Mesendoderm (in vitro differentiated cells): ENCODE results near the gene TRPM3.

Source experiments
- DNase-seq: peaks from one replicate; pipeline ENCODE4 v3.0.0; 2013
- H2AK5ac ChIP-seq: 2 replicates; pipeline ENCODE4 v1.6.1; 2013; ENCODE audit warnings: low read length, inconsistent platforms
- H2BK120ac ChIP-seq: 2 replicates; pipeline ENCODE4 v1.6.1; 2013; ENCODE audit warnings: low read depth, mild to moderate bottlenecking, low read length, moderate library complexity, mixed read lengths
- H2BK15ac ChIP-seq: replicated peaks from 2 replicates; pipeline ENCODE4 v1.6.1; 2013; ENCODE audit warnings: low read depth, mild to moderate bottlenecking, moderate library complexity
- H2BK5ac ChIP-seq: 2 replicates; pipeline ENCODE4 v1.6.1; 2013; ENCODE audit warnings: low read length, inconsistent platforms
- H3K18ac ChIP-seq: 2 replicates; pipeline ENCODE4 v1.6.1; 2013; ENCODE audit warnings: mild to moderate bottlenecking, low read length, mixed read lengths
- H3K23ac ChIP-seq: one replicate; pipeline ENCODE4 v1.6.1; 2013; ENCODE audit warnings: low read length
- H3K27ac ChIP-seq: 2 replicates; pipeline ENCODE4 v1.5.1; 2013; ENCODE audit warnings: low read depth, mild to moderate bottlenecking, inconsistent platforms, low read length, moderate library complexity
- H3K27me3 ChIP-seq: 2 replicates; pipeline ENCODE4 v1.6.1; 2013; ENCODE audit warnings: low read length, control low read depth, mild to moderate bottlenecking, inconsistent platforms; ENCODE audit not compliant: insufficient read depth, poor library complexity
- H3K36me3 ChIP-seq: 2 replicates; pipeline ENCODE4 v1.6.1; 2013; ENCODE audit warnings: low read length, inconsistent platforms; ENCODE audit not compliant: control insufficient read depth, insufficient read depth
- H3K4ac ChIP-seq: one replicate; pipeline ENCODE4 v1.6.1; 2013; ENCODE audit warnings: low read depth, mild to moderate bottlenecking, low read length, moderate library complexity
- H3K4me1 ChIP-seq: 2 replicates; pipeline ENCODE4 v1.6.1; 2013; ENCODE audit warnings: low read depth, low read length, inconsistent platforms; ENCODE audit not compliant: control insufficient read depth
- H3K4me2 ChIP-seq: 2 replicates; pipeline ENCODE4 v1.6.1; 2013; ENCODE audit warnings: low read length
- H3K4me3 ChIP-seq: 2 replicates; pipeline ENCODE4 v1.5.1; 2013; ENCODE audit warnings: mild to moderate bottlenecking, low read length
- H3K56ac ChIP-seq: one replicate; pipeline ENCODE4 v1.6.1; 2013; ENCODE audit warnings: low read length
- H3K79me1 ChIP-seq: 2 replicates; pipeline ENCODE4 v1.6.1; 2013; ENCODE audit warnings: low read length, inconsistent platforms
- H3K79me2 ChIP-seq: 2 replicates; pipeline ENCODE4 v1.6.1; 2013; ENCODE audit warnings: mild to moderate bottlenecking, low read length; ENCODE audit not compliant: control insufficient read depth, insufficient read depth
- H3K9ac ChIP-seq: 2 replicates; pipeline ENCODE4 v1.6.1; 2013; ENCODE audit warnings: low read length, inconsistent platforms
- H4K5ac ChIP-seq: one replicate; pipeline ENCODE4 v1.6.1; 2013; ENCODE audit warnings: low read length
- H4K8ac ChIP-seq: one replicate; pipeline ENCODE4 v1.6.1; 2013; ENCODE audit warnings: low read depth, mild to moderate bottlenecking, control low read depth, low read length, moderate library complexity
- WGBS: extraction: QIAGEN DNeasy Blood & Tissue Kit; methylation state at CpG from one replicate; pipeline ENCODE4 v1.1.7; 2013; ENCODE audit warnings: low lambda C conversion rate, missing lambda C conversion rate; ENCODE audit not compliant: insufficient coverage; ENCODE audit errors: extremely low coverage; 5-methylcytosine and 5-hydroxymethylcytosine counted together

Gene TRPM3

DNA sequence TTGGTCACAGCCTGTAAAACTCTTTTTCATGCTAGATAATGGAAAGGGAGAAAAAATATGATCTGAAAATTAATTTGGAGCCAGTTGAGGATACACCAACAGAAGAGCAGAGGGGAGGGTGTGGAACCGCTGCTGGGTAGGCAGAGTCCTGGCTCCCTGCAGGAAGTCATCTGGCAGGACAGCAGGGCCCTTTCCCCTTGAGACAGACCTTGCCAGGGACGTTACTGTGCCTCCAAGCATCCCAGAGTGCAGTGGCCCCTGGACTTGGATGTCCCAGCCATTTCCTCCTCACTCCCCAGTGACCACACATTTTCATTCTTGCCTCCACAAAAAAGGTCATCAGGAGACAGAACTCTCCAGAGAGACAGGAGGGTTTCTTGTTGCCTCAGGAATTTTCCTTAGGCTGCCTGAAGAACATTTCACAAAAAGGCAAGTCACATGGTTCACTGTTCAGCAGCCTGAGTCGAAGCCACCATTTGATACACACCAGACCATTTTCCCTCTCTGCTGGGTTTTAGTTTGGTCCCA lies 5.9 kb downstream of the TRPM3 start:
- Histone ChIP-seq H3K9ac (no peak overlapping the region), H3K27me3 (no peaks in the 10 kb centered on the region), H4K8ac (no peak overlapping the region), H4K5ac (no peak overlapping the region), H3K4ac (no peak overlapping the region), H3K18ac (no peak overlapping the region), H3K4me2 (no peak overlapping the region), H3K79me1 (no peaks in the 10 kb centered on the region), H3K36me3 (no peaks in the 10 kb centered on the region), H3K23ac (no peak overlapping the region), H3K27ac (no peak overlapping the region), H2BK5ac (no peak overlapping the region), H2AK5ac (no peak overlapping the region), H3K56ac (no peak overlapping the region), H2BK15ac (no peak overlapping the region), H3K79me2 (no peaks in the 10 kb centered on the region), H3K4me3 (no peak overlapping the region), H3K4me1 (peaks cover 2% of the 10 kb centered on the region), H2BK120ac (no peak overlapping the region)
- DNase-seq = no peak
- WGBS = no CpG with 5 or more reads among the region's 3 CpGs

DNA sequence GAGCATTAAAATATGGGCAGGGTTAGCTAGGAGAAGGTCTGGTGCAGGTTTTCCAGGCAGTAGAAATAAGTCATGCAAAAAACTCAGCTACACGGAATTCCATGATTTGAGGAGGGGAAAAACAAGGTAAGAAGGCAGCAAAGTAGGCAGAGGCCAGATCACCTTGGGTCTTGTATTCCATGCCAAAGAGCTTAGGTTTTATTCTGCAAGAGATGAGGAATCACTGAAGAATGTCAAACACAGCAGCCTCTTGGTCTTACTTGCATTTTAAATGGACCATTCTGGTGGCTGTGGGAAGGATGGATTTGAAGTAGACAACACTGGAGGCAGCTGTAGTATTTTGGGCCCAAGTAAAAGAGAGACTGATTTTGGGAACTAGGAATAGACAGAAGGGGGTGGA lies 8.6 kb downstream of the TRPM3 start:
- Histone ChIP-seq H3K56ac (no peak overlapping the region), H3K36me3 (no peaks in the 10 kb centered on the region), H4K8ac (no peak overlapping the region), H2BK5ac (no peak overlapping the region), H2BK15ac (no peak overlapping the region), H2BK120ac (no peak overlapping the region), H3K23ac (no peak overlapping the region), H3K4me2 (no peak overlapping the region), H3K27me3 (no peaks in the 10 kb centered on the region), H3K79me2 (no peaks in the 10 kb centered on the region), H4K5ac (no peak overlapping the region), H2AK5ac (no peak overlapping the region), H3K18ac (no peak overlapping the region), H3K4me1 (peaks cover 2% of the 10 kb centered on the region), H3K9ac (no peak overlapping the region), H3K4me3 (no peak overlapping the region), H3K4ac (no peak overlapping the region), H3K79me1 (no peaks in the 10 kb centered on the region), H3K27ac (no peak overlapping the region)
- DNase-seq = peak; percentile 66
- no CpG with 5 or more reads among the region's 1 CpG for WGBS

DNA sequence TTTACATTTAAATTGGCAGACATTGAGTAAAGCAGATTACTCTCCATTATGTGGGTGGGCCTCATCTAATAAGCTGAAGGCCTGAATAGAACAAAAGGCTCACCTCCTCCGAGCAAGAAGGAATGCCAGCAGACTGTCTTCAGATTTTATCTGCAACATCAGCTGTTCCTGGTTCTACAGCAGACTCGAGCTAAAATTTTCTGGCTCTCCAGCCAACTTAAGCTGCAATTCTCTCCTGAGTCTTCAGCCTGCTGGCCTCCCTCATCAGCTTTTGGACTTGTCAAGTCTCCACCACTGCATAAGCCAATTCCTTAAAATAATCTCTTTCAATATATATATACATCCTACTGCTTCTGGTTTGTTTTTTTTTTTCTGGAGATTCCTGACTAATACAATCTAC lies 12.5 kb downstream of the TRPM3 start:
- WGBS = no CpG with 5 or more reads among the region's 2 CpGs
- no peak overlapping the region for H4K8ac ChIP-seq
- H3K4ac ChIP-seq = no peak overlapping the region
- H3K79me2 ChIP-seq = no peaks in the 10 kb centered on the region
- no peak overlapping the region for H2BK5ac ChIP-seq
- no peak overlapping the region for H3K18ac ChIP-seq
- H3K4me3 ChIP-seq = no peak overlapping the region
- H3K27me3 ChIP-seq = no peaks in the 10 kb centered on the region
- no peak overlapping the region for H2BK15ac ChIP-seq
- H3K4me2 ChIP-seq = no peak overlapping the region
- H3K4me1 ChIP-seq = no peaks in the 10 kb centered on the region
- no peaks in the 10 kb centered on the region for H3K79me1 ChIP-seq
- no peaks in the 10 kb centered on the region for H3K36me3 ChIP-seq
- no peak overlapping the region for H3K27ac ChIP-seq
- no peak overlapping the region for H3K9ac ChIP-seq
- H4K5ac ChIP-seq = no peak overlapping the region
- no peak overlapping the region for H2BK120ac ChIP-seq
- no peak for DNase-seq
- H3K23ac ChIP-seq = no peak overlapping the region
- no peak overlapping the region for H2AK5ac ChIP-seq
- H3K56ac ChIP-seq = no peak overlapping the region

DNA sequence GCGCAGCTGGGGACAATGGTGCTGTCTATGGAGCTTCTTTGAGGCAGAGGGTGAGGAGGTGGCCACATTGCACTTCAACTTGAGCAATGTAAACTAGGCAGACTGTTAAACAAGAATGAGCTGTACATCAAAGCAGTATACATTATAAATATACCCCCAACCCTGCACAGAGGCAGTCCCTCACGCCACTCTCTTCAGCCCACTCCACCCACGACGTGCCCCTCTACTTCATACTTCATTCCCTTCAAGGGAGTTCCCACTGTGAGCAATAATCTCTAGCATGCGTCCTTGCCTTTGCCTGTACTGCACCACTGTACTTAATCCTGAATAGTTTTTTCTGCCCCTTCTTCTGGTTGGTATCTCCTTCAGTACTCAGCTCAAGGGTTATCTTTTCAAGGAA lies 14.4 kb downstream of the TRPM3 start:
- H4K5ac ChIP-seq = no peak overlapping the region
- DNase-seq = no peak
- H3K27ac ChIP-seq = no peak overlapping the region
- H3K79me2 ChIP-seq = no peaks in the 10 kb centered on the region
- no peaks in the 10 kb centered on the region for H3K36me3 ChIP-seq
- H3K4me3 ChIP-seq = no peak overlapping the region
- H2BK5ac ChIP-seq = no peak overlapping the region
- no peak overlapping the region for H2AK5ac ChIP-seq
- H3K27me3 ChIP-seq = no peaks in the 10 kb centered on the region
- WGBS = no CpG with 5 or more reads among the region's 5 CpGs
- no peak overlapping the region for H3K4me2 ChIP-seq
- no peaks in the 10 kb centered on the region for H3K79me1 ChIP-seq
- no peaks in the 10 kb centered on the region for H3K4me1 ChIP-seq
- H4K8ac ChIP-seq = no peak overlapping the region
- no peak overlapping the region for H3K18ac ChIP-seq
- H3K23ac ChIP-seq = no peak overlapping the region
- no peak overlapping the region for H2BK15ac ChIP-seq
- no peak overlapping the region for H2BK120ac ChIP-seq
- H3K4ac ChIP-seq = no peak overlapping the region
- H3K56ac ChIP-seq = no peak overlapping the region
- no peak overlapping the region for H3K9ac ChIP-seq

DNA sequence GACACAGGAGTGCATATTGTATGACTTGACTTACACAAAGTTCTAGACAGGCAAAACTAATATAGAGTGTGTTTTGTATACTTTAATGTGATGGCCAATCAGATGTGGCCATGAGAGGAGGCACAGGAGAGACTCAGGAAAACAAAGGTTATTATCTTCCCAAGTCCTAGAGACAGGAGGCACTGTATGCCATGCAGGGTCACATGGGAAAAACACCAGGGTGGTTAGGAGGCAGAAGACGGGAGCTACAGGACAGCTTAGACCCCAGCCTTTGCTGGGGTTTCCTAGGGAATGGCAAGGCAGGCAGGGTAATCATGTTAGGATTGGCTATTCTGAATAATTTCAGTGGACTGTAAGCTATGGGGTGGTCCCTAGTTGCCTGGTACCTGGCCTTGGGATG lies 16.2 kb downstream of the TRPM3 start:
- Histone ChIP-seq H3K18ac (no peak overlapping the region), H3K56ac (no peak overlapping the region), H3K4me3 (no peak overlapping the region), H3K36me3 (no peaks in the 10 kb centered on the region), H4K8ac (no peak overlapping the region), H3K4ac (no peak overlapping the region), H3K4me1 (no peaks in the 10 kb centered on the region), H2BK5ac (no peak overlapping the region), H3K23ac (no peak overlapping the region), H3K79me1 (no peaks in the 10 kb centered on the region), H2BK120ac (no peak overlapping the region), H3K4me2 (no peak overlapping the region), H2AK5ac (no peak overlapping the region), H3K9ac (no peak overlapping the region), H3K79me2 (no peaks in the 10 kb centered on the region), H4K5ac (no peak overlapping the region), H3K27ac (no peak overlapping the region), H3K27me3 (no peaks in the 10 kb centered on the region), H2BK15ac (no peak overlapping the region)
- no CpG with 5 or more reads among the region's 1 CpG for WGBS
- DNase-seq = no peak

DNA sequence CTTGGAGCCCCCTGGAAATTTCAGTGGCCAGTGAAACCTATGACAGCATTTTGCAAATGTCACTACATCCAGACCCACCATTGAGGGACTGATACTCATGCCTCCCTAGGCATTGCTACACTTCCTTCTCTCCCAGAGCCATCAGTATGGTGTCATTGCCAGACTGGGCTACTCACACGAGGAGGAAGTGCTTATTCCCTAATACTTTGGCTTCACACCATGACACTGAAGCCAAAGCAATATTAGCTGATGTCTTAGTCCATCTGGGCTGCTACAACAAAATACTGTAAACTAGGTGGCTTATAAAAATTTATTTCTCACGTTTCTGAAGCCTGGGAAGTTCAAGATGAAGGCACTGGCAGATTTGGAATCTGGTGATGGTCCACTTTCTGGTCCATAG lies 22.6 kb downstream of the TRPM3 start:
- H3K27ac ChIP-seq = no peak overlapping the region
- no peak overlapping the region for H3K4me2 ChIP-seq
- H3K23ac ChIP-seq = no peak overlapping the region
- H3K9ac ChIP-seq = no peak overlapping the region
- no peak overlapping the region for H3K4me3 ChIP-seq
- H2BK15ac ChIP-seq = no peak overlapping the region
- H3K18ac ChIP-seq = no peak overlapping the region
- H3K79me1 ChIP-seq = no peaks in the 10 kb centered on the region
- no peak overlapping the region for H2BK120ac ChIP-seq
- H4K8ac ChIP-seq = no peak overlapping the region
- no peak for DNase-seq
- H2AK5ac ChIP-seq = no peak overlapping the region
- H3K79me2 ChIP-seq = no peaks in the 10 kb centered on the region
- H3K36me3 ChIP-seq = no peaks in the 10 kb centered on the region
- H3K4me1 ChIP-seq = no peaks in the 10 kb centered on the region
- no CpG with 5 or more reads among the region's 2 CpGs for WGBS
- H4K5ac ChIP-seq = no peak overlapping the region
- H2BK5ac ChIP-seq = no peak overlapping the region
- H3K27me3 ChIP-seq = no peaks in the 10 kb centered on the region
- no peak overlapping the region for H3K4ac ChIP-seq
- no peak overlapping the region for H3K56ac ChIP-seq
